CD4-positive, alpha-beta T cell treated with Interleukin-4 for 1 hour (primary cell): Measurements from ENCODE around the gene MR1.
"Not testable (repeated sequence)": the region's sequence is repeated elsewhere in the genome, so short reads cannot be mapped to it uniquely, and the experiment has no call there.

Experiments used
- DNase-seq, 2 donors: peaks; one replicate each; pipeline ENCODE4 v3.0.0-alpha.2; 2020 to 2022

MR1 gene

DNA sequence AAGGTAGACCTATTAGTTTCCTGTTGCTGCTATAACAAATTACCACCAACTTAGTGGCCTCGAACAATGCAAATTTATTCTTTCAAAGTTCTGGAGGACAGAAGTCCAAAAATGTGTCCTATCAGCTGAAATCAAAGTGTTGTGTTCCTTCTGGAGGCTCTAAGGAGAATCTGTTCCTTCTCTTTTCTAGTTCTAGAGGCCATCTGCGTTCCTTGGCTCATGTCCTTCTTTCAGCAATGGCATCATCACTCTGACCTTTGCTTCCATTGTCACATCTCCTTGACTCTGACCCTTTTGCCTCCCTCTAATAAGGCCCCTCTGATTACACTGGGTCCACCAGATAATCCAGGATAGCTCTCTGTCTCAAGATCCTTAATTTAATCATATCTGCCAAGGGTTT, 1.2 kb upstream of the MR1 start:
- DNase-seq = no peak

DNA sequence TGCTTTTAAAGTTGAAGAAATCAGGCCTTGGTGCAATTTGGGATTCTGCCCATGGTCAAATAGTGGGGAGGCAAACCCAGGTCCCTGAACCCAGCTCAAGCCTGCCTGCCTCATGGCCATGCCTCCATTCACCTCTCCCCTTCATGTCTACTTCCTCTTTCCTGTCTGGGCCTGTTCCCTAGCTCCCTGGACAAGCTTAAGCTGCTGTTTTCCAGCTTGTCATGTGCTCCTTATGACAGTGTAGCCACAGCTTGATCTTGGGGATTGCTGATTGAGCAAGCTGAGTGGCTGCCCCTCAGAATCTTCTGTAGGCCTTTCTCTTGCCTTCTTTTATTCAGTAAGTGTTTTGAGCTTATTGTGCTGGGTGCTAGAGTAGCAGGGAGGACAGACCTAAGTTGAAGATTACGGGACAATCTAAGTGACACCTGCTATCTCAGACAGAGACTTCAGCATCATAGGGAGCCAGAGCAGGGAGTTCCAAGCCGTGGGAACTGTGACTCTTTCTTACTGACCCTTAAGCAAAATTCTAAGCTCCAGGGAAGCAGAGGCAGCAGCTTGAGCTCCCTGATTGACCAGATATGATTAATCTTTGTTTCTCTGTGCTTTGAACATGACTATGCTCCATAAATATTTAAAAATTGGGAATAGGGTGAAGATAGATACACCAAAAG, 520 bp upstream of the MR1 start:
- peak; percentile 42 to 50 for DNase-seq

DNA sequence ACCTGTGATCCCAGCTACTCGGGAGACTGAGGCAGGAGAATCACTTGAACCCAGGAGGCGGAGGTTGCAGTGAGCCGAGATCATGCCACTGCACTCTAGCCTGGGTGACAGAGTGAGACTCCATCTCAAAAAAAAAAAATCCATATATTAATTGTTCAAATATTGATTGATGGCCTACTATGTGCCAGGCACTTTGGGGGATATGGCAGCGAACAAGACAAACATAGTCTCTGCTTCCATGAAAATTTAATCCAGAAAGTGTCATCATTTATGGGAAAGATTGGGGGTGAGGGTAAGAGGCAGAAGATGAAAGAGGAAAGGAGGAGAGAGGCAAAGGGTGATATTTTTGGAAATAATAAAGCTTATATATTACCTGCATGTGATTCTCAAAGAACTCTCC, 1.4 kb downstream of the MR1 start:
- DNase-seq = not testable (repeated sequence)

DNA sequence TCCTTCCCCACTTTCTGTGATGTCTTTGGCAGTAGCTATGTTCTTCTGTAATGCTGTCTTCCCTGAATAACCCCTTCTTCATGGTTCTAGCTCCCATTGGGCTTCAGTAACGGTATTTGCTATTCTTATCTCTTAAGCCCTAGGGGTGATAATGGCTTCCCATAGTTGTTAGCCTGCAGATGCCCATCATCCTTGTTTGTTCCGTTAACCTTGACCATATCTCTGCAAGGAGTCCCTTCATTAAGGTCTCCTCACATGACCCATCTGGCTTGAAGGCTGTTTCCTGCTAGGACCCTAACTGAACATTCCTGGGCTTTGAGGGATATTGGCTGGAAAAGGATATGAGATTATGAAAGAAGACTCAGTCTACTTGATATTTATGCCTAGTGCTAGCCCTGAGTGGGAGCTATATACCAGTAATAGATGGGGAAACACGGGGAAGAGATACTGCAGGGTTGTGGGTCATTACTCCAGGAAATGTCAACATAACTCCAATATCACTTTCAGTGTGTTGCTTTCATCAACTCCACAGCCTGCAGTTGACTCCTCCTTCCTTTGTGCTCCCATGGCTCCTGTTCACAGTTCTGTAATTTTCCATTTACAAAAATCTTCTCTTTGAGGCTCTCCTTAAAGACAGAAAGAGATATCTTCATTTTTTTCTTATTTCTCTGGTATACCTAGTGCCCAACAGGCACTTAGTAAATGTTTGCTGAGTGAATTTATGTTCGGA, 2.5 kb downstream of the MR1 start:
- no peak for DNase-seq

DNA sequence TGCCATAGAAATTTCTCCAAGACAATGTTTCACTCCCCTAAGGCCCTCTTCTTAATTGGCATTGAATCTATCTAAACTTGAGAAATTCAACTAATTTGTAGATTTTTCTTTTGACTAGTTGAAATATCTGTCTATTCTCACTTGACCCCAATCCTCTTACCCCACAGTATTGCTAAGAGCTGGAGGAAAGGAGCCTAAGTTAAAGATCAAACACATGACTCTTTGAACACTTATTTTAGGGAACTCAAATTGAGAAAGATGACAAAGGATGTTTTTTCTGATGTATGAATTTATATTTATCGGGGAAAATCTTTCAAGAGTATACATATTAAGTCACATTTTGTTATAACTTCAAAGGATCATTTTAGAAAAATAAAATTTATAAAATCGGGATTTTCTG, 3.6 kb downstream of the MR1 start:
- no peak for DNase-seq

DNA sequence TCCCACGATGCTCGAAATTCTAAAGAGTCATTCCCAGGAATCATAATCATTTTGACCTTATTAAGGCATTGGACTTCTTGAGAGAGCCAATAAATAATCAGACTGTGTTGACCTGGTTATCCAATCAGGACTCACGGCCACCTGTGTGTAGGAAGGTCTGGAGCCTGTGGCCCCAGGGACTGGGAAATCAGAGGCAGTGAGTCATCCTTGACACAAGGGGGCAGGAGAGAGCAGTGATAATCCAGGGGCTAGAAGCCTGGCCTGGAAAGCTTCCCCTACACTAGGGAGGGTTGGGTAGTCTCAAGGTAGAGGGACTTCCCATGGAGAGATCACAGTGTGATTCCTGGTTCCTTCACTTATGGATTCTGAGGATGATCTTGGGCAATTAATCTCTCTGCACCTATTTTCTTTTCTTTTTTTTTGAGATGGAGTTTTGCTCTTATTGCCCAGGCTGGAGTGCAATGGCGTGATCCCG, 4.7 kb downstream of the MR1 start:
- DNase-seq = peak; percentile 70 to 80

DNA sequence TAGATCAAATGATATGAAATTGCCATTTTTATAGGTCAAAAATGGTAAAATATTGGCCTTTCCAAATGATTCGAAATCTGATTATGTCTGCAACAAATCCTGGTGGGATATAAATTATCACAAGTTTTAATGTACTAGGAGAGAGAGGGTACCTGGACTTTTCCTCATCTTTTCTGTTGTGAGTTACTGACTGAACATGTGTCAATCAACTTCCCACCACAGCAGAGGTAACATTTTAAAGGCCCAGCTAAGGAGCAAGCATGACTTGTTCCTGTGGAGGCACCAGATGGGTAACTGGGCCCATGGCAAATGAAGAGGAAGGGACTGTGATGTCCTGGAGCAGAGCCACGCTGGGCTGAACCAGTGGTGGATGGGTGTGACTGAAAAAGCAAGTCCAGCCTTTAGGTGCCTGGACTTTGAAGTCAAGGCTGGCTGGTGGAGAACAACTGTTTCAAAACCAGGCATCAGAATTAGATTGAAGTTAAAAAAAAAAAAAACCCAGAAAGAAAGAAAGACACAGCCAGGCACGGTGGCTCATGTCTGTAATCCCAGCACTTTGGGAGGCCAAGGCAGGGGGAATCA, 6.6 kb downstream of the MR1 start:
- DNase-seq = no peak

DNA sequence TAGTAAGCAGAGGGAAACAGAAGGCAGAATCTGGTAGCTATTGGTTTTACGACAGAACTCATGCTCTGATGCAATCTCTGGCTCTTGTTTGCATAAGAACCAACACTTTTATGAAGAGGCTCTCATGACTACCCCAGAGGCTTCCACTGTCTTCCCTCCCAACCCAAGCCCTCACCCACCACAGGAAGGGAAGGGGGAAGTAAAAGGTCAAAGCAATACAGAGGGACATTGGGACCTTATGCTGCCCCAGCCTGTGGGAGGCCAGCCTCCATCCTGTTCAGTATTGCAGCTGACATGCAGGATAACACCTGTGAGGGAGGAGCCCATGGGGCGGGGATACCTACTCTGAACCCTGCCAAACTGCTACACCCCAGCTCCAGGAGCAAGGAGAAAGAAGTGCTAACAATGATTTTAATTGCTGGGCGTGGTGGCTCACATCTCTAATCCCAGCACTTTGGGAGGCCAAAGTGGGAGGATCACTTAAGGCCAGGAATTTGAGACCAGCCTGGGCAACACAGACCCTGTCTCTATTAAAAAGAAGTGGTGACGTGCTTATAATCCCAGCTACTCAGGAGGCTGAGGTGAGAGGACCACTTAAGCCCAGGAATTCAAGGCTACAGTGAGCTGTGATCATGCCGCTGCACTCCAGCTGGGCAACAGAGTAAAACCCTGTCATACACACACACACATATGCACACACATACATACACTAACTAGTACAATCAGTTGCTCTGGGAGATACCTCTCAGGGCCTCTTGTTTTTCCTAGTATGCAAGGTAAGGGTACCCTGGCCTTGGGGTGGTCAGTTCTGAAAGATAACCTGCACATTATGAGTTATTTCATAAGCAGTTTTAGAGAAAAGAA, 9.5 kb downstream of the MR1 start:
- DNase-seq = peak in 1 of 2 donors; percentile 62

DNA sequence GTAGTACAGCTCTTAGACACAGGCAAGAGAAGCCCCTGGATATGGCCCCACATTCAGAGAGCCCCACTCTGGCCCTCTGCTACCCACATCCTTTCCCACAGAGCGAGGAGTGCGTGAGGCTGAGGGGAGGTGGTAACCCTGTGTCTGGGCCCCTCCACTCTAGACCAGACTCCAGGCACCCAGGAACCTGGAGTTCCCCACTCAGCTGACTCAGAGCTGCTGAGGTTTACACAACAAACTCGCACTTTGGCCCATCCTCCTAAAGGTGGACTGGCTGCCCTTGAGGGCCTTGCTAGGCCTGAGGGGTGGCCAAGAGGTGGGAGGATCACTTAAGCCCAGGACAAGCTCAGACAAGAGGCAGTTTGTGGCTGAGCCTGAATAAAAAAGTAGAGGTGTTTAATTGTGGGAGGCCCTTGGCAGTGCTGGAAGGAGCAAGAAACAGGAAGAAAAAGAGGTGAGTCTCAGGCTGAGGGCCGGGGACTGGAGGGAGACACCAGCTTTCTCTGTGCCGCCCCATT, 10.7 kb downstream of the MR1 start:
- DNase-seq = peak in 1 of 2 donors; percentile 70

DNA sequence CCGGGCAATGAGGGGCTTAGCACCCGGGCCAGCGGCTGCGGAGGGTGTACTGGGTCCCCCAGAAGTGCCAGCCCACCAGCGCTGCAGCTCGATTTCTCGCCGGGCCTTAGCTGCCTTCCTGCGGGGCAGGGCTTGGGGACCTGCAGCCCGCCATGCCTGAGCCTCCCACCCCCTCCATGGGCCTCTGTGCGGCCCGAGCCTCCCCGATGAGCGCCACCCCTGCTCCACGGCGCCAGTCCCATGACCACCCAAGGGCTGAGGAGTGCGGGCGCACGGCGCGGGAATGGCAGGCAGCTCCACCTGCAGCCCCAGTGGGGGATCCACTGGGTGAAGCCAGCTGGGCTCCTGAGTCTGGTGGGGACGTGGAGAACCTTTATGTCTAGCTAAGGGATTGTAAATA, 12.2 kb downstream of the MR1 start:
- not testable (repeated sequence) for DNase-seq

DNA sequence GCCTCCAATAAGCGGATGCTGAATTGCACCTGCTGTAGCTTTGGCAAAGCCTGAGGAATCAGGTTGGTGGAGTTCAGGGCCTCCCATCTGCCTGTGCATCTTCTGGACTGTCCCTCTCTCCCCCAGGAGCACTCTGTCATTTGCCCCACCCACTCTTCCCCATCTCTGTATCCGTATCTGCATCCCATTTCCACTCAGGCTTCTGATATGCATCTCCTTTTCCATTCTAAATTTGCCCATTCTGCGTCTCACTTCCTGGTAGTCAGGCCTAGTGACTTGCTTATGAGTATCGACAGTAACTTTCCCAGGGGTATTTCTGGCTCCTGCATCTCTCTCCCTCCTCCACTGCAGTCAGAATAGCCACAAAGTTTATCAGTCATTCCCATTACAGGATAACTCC, 15.6 kb downstream of the MR1 start:
- DNase-seq = no peak

DNA sequence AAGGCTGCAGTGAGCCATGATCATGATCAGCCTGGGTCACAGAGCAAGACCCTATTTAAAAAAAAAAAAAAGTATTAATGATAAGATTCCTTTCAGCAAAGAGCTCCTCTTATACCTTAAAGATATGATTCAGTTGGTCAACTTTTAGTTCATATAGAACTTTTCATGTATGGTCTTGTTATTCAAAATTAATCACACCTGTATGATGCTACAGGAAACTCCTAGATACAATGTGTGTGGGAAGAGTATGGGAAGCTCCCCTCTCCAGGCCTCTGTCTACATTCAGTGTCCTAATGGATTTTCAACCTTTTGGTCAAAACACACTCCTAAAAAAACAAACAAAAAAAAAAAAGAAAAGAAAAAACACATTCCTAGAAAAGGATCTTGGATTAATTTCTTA, 17.1 kb downstream of the MR1 start:
- no peak for DNase-seq

DNA sequence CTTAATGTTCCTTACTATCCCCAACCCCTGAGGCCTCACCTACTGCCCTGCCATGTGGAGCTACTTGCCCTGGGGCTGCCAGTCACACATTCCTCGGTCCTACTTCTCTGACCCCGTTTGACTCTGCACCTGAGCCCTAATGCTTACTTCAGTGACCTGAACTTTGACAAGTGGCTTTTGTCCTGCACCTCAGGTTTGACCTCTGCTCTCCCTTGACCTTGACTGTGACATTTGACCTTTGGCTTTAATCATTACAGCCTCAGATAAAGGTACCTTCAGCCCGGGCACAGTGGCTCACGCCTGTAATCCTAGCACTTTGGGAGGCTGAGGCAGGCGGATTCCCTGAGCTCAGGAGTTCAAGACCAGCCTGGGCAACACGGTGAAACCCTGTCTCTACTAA, 22.8 kb downstream of the MR1 start:
- no peak for DNase-seq

DNA sequence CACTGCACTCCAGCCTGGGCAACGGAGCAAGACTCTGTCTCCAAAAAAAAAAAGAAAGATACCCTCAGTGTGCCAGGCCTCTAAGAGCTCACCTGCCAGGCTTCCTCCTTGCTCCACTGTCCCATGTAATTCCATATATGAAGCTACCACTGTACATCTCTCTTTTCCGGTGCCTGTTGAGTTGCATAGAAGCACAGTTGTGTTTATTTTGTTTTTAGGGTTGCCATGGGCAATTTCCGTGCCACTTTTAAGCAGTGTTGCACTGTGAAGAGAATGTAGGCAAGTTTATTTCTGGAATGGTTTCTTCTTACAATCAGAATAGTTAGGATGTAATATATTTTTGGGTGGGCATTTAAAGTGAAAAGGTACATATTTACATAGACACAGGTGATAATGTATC, 23.3 kb downstream of the MR1 start:
- no peak for DNase-seq

DNA sequence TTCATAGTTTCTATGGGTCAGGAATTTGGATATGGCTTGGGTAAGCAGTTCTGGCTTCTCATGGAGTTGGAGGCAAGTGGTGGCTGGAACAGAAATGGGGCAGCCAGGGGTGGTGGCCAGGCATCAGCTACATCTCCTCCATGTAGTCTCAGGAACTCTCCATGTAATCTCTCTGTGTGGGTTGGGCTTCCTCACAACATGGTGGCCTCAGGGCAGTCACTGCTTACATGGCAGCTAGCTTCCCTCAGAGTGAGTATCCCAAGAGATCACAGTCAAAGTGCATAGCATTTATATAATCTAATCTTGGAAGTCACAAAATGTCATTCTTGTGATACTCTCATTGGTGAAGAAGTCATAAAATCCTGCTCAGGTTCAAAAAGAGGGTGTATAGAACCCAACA, 25.7 kb downstream of the MR1 start:
- no peak for DNase-seq

DNA sequence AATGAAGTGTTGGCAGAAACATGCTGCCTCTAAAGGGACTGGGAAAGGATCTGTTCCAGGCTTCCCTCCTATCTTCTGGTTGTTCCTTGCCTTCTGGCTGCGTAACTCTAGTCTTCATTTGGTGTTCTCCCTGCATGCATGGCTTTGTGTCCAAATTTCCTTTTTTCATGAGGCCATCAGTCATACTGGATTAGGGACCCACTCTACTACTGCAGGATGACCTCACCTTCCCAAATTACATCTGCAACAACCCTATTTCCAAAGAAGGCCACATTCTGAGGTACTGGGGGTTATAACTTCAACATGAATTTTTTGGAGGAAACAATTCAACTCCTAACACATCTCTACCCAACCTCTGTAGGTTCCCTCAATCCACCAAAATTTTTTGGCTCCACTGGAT, 26.3 kb downstream of the MR1 start:
- DNase-seq = no peak

DNA sequence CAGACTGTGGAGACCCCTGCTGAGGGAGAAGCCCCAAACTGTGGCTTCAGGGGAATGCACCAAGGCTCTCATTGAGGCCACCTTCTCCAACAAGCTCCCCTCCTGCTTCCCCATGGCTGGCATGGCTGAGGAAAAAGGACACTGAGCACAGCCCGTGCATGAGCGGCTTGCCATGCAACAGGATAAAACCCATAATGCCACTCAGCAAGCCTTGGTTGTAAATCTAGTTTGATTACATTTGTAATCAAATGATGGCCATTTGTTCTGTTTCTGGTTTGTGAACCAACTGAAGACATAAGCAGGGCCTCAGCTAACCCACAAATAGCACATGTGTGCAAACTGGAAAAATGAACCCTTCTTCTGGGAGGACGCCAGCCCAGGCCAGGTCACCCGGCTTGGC, 27.2 kb downstream of the MR1 start:
- DNase-seq = not testable (repeated sequence)

DNA sequence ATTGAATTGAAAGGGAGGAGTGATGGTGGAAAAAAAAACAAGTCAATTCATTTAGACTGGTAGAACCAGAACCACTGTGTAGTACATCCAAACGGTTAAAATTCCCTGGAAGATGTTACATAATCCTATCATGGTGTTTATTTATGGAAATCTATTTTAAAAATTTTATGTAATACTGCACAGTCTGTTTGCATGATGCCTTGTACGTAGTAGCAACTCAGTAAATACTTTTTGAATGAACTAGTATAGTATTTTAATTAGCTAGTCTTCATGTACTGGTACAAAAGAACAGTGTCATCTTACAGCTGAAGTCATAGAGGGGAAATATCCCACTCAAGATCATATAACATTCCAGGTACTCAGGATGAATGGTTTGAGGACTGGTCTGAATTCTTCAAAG, 27.7 kb downstream of the MR1 start:
- DNase-seq = no peak

DNA sequence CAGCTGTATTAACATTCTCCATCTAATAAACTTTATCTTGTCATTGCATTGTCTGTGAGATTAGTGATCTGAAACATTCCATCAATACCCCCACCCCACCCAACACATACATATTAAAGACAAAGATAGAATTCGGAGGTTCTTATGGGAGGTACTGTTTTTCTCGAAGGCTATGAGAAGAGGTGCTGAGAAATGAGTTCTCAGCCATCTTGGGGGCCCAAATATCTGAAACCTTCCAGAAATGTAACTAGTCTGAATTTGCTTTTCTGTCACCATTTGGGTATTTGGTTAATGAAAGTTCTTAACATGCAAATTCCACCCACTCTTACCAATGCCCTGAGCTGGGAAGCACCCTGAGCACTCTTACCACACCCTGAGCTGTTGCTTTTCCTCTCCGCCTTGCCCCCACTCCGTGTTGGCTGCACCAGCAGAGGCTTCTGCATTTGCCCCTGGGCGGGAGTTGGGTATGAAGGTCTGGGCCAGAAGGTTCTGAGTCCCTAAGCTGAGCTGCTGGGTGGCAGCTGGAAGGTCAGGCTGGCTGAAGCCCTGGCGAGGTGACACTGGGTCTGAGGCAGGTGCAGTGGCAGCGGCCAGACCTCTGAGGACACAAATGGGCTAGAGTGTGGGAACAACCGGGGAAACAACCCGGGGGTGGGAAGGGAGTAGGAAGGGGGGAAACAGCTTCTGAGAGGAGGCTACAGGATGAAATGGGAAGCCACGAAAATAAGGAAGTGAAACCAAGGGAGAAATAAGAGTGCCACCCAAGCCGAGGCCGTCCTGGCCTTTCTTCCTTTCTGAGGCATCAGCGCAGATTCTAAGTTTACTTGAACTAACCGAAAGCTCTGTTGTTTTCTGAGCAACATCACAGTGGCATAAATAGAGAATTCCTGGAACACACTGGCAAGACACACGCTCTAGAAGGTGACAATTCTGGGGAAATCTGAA, 28.4 kb downstream of the MR1 start:
- DNase-seq = peak in 1 of 2 donors; percentile 66

DNA sequence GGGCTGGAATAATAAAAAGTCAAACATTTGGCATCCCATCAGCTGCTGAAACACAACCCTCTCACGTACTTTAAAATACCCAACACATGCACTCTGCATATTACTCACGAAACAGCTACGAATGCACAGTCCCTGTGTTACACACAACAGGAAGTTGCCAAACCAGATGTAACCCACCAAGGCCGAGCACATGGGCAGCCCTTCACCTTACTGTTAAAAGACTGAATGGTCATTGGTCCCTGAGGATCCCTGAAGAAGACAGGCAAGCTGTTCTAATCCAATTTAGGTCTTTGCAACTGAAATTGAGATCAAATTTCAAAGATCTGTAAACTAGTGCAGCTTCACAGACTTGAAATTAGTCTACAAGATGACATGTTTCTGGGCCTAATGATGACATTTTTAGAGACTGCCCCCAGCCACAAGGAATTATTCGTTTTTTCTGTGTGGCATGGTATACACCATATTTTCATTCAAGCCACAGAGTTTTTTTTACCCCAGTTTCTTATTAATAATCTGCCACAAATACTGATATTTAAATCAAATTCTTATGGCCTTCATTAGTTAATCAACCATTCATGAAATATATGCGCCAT, 29.1 kb downstream of the MR1 start:
- peak; percentile 43 to 52 for DNase-seq

DNA sequence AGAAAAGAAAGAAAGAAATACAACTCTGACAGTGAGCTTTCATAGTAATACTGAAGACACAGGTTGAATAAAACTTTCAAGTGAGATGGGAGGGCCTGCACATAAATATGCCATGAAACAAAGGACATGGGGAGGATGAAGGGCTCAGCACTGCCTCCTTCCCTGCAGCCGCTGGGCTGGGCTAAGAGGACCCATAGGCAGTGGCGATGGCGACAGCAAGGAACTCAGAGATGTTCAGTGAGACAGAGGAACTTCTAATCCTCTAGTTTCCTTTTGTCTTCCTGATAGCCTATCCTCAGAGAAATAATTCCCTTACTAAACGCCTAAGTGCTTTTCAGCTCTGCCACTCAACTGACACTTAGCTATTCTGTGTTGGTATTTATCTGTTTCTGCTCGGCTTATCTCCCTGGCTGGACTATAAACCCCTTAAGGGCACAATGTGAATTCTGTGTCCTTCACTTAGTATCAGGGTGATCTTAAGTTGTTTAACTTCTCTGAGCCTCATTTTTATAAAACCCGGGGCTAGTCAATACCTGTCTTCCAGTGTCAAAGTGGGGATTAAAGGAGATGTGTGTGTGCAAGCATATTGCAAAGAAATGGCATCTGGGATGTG, 30.3 kb downstream of the MR1 start:
- no peak for DNase-seq
